ENCODE data around the gene MYH13.

MYH13 gene

DNA sequence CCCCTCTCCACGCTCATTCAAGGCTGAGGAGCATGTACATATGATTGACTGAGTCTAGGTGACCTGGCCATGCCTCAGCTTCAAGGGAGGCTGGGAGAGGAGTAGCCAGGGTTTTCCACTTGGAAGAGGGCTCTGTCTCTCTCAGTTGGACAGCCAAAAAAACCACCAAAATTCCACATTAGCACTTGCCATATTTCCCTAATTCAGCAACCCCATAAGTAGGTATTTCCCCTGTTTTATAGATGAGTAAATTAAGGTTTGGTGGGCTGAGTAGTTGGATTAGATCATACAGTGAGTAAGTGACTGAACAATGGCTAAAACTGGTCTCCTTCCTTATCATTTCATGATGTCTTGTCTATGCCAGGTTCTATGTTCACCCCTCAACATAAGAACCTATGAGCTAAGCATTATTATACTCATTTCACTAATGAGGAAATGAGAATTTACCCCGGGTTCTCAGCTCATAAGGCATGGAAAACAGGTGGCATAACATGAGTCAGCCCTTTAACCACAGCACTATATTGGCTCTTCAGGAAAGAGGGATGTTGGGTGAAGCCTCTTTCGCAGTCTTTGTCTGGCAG, 106.4 kb downstream of the MYH13 start:
- Histone ChIP-seq H3K4me3 (replicated peaks; ENCODE audit: insufficient read depth, low read length) (no peak overlapping the region), H3K27ac (replicated peaks) (no peak overlapping the region), H3K27me3 (ENCODE audit: insufficient read depth, poor library complexity, severe bottlenecking) (no peaks in the 10 kb centered on the region)
- TF ChIP-seq POLR2AphosphoS5 (IDR thresholded peaks at IDR 0.05; ENCODE audit: low read depth) (no peak), SPI1 (IDR thresholded peaks at IDR 0.05; ENCODE audit: borderline replicate concordance, low read depth) (no peak)
- TF ChIP-seq, protein P1, sequence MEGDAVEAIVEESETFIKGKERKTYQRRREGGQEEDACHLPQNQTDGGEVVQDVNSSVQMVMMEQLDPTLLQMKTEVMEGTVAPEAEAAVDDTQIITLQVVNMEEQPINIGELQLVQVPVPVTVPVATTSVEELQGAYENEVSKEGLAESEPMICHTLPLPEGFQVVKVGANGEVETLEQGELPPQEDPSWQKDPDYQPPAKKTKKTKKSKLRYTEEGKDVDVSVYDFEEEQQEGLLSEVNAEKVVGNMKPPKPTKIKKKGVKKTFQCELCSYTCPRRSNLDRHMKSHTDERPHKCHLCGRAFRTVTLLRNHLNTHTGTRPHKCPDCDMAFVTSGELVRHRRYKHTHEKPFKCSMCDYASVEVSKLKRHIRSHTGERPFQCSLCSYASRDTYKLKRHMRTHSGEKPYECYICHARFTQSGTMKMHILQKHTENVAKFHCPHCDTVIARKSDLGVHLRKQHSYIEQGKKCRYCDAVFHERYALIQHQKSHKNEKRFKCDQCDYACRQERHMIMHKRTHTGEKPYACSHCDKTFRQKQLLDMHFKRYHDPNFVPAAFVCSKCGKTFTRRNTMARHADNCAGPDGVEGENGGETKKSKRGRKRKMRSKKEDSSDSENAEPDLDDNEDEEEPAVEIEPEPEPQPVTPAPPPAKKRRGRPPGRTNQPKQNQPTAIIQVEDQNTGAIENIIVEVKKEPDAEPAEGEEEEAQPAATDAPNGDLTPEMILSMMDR (IDR thresholded peaks at IDR 0.05; ENCODE audit: insufficient read depth, low read length), result no peak
- TF ChIP-seq, protein P2, sequence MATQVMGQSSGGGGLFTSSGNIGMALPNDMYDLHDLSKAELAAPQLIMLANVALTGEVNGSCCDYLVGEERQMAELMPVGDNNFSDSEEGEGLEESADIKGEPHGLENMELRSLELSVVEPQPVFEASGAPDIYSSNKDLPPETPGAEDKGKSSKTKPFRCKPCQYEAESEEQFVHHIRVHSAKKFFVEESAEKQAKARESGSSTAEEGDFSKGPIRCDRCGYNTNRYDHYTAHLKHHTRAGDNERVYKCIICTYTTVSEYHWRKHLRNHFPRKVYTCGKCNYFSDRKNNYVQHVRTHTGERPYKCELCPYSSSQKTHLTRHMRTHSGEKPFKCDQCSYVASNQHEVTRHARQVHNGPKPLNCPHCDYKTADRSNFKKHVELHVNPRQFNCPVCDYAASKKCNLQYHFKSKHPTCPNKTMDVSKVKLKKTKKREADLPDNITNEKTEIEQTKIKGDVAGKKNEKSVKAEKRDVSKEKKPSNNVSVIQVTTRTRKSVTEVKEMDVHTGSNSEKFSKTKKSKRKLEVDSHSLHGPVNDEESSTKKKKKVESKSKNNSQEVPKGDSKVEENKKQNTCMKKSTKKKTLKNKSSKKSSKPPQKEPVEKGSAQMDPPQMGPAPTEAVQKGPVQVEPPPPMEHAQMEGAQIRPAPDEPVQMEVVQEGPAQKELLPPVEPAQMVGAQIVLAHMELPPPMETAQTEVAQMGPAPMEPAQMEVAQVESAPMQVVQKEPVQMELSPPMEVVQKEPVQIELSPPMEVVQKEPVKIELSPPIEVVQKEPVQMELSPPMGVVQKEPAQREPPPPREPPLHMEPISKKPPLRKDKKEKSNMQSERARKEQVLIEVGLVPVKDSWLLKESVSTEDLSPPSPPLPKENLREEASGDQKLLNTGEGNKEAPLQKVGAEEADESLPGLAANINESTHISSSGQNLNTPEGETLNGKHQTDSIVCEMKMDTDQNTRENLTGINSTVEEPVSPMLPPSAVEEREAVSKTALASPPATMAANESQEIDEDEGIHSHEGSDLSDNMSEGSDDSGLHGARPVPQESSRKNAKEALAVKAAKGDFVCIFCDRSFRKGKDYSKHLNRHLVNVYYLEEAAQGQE (IDR thresholded peaks at IDR 0.05; ENCODE audit: insufficient replicate concordance, low read depth), result no peak
- no peak for DNase-seq (ENCODE audit: low read depth in 1 of 2, low spot score in 1 of 2)

GRCh38 chr17:10265100-10265810, 107.6 kb downstream of the MYH13 start:
- H3K4me3 ChIP-seq (replicated peaks; ENCODE audit: insufficient read depth, low read length), result no peak overlapping the region
- H3K27ac ChIP-seq (replicated peaks), result no peak overlapping the region
- DNase-seq (ENCODE audit: low read depth in 1 of 2, low spot score in 1 of 2), result no peak
- no peaks in the 10 kb centered on the region for H3K27me3 ChIP-seq (ENCODE audit: insufficient read depth, poor library complexity, severe bottlenecking)
- TF ChIP-seq SPI1 (IDR thresholded peaks at IDR 0.05; ENCODE audit: borderline replicate concordance, low read depth), result no peak
- TF ChIP-seq, protein P2 (IDR thresholded peaks at IDR 0.05; ENCODE audit: insufficient replicate concordance, low read depth), result no peak
- no peak for TF ChIP-seq GABPA (IDR thresholded peaks at IDR 0.05; ENCODE audit: low read depth)
- TF ChIP-seq, protein P1 (IDR thresholded peaks at IDR 0.05; ENCODE audit: insufficient read depth, low read length), result no peak
- no peak for TF ChIP-seq POLR2AphosphoS5 (IDR thresholded peaks at IDR 0.05; ENCODE audit: low read depth)

DNA sequence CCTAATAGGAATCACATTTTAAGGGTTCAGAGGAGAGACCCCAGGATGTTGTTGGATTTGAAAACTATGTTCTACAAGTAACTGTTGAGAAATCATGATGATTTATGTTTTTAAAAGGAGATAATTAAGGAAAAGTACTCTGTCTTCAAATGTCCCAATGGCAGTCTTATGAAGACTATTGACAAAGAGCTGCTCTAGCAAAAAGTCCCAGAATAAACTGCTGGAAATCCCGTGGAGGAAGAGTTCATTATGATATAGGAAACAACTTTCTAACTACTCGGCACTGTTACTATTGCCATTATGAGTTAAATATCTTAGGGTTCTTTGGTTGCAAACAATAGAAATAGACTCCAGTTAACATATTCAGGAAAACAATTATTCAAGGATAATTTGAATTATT, 108.8 kb downstream of the MYH13 start:
- no peak for DNase-seq (ENCODE audit: low read depth in 1 of 2, low spot score in 1 of 2)
- Histone ChIP-seq H3K4me3 (replicated peaks; ENCODE audit: insufficient read depth, low read length) (no peak overlapping the region), H3K27ac (replicated peaks) (no peak overlapping the region), H3K27me3 (ENCODE audit: insufficient read depth, poor library complexity, severe bottlenecking) (no peaks in the 10 kb centered on the region)
- TF ChIP-seq, protein P2 (IDR thresholded peaks at IDR 0.05; ENCODE audit: insufficient replicate concordance, low read depth), result no peak
- no peak for TF ChIP-seq GABPA (IDR thresholded peaks at IDR 0.05; ENCODE audit: low read depth)
- no peak for TF ChIP-seq POLR2AphosphoS5 (IDR thresholded peaks at IDR 0.05; ENCODE audit: low read depth)
- no peak for TF ChIP-seq SPI1 (IDR thresholded peaks at IDR 0.05; ENCODE audit: borderline replicate concordance, low read depth)
- TF ChIP-seq, protein P1 (IDR thresholded peaks at IDR 0.05; ENCODE audit: insufficient read depth, low read length), result no peak

Data from HL-60 (cell line).